ENCODE data around the gene TMPRSS5.

Gene TMPRSS5

DNA sequence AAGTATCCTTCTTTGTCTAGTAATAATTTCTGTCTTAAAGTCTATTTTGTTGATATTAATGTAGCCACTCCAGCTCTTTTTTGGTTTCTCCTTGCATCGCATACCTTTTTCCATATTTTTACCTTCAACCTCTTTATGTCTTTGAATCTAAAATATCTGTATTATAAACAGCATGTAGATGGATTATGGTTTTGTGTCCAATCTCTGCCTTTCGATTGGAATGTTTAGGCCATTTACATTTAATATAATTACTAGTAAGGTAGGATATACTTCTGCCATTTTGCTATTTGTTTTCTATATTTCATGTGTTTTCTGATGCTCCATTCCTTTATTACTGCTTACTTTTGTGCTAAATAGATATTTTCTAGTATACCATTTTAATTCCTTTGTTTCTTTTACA is 39.5 kb downstream of the TMPRSS5 start:
- no peak for DNase-seq

- DNase-seq, result no peak
Observed at GRCh38 chr11:113664981-113665710, 41.0 kb downstream of the TMPRSS5 start.

- DNase-seq, result no peak
Observed at GRCh38 chr11:113664069-113664980, 41.8 kb downstream of the TMPRSS5 start.

DNA sequence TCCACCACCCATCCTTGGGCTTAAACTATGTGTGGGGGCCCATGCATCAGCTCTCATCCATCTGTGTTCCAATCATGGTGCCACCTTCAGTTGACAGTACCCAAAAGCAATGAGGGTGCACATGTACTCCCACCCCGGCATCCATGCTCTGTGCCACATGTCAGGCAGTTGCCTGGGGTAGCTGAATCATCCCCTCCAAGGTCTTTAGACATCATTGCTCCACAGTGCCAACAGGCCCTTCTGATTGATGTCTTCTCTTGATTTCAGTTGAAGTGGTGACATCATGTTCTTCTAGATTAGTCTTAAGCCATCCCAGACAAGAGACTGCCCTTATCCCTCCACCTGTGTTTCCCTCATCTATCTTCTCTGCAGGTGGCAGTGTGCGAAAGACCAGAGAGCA is 42.5 kb downstream of the TMPRSS5 start:
- no peak for DNase-seq

- DNase-seq, result no peak
Observed at GRCh38 chr11:113655771-113656170, 50.3 kb downstream of the TMPRSS5 start.

DNA sequence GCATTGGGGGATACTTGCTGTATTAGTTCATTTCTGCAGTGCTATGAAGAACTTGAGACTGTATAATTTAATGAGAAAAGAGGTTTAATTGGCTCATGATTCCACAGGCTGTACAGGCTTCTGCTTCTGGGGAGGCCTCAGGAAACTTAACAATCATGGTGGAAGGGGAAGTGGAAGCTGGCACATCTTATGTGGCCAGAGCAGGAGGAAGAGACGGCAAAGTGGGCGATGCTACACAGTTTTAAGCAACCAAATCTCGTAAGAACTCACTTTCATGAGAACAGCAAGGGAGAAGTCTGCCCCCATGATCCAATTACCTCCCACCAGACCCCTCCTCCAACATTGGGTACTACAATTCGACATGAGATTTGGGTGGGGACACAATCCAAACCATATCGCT is 55.1 kb downstream of the TMPRSS5 start:
- DNase-seq, result no peak

GRCh38 chr11:113649311-113649710 is 56.8 kb downstream of the TMPRSS5 start:
- no peak for DNase-seq

DNA sequence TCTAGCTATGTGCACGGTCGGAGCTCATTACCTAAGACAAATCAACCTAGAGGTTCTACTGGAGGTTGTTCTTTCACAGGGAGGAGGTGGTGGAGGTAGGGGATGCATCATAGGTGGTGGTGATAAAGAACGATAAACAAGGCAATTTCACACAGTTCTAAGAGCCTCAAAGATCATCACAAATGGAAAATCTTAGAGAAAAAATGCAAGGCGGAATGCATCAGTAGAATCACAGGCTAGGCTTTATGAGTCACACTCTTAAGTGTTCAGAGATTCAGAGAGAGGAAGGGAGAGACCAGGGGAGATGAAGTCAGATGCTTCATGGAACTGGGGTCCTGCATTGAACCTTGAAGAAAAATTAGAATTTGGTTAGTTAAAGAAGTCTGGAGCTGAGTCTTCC is 58.3 kb downstream of the TMPRSS5 start:
- DNase-seq, result no peak

- DNase-seq, result no peak
Observed at GRCh38 chr11:113647108-113647507, 59.0 kb downstream of the TMPRSS5 start.

- DNase-seq, result no peak
Observed at GRCh38 chr11:113645593-113646349, 60.3 kb downstream of the TMPRSS5 start.

DNA sequence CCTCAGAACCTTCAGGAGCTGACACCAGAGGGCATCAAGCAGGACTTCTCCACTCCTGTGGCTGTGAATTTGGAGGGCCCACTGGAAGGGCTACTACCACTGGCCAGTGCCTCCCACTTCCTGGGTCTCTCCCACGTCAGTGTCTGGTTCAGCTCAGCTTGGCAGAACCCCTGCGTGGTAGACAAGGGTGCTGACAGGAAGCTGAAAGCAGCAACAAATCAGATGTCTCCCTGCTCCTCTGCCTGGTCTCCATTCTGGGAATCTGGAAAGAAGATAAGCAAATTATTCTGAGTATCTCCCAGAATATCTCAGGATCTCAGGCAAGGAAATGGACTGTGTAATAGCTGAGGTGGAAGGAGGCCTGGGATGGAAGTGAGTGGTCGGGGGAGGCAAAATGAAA is 61.5 kb downstream of the TMPRSS5 start:
- DNase-seq, result no peak

GRCh38 chr11:113643701-113644100 is 62.4 kb downstream of the TMPRSS5 start:
- DNase-seq, result no peak

DNA sequence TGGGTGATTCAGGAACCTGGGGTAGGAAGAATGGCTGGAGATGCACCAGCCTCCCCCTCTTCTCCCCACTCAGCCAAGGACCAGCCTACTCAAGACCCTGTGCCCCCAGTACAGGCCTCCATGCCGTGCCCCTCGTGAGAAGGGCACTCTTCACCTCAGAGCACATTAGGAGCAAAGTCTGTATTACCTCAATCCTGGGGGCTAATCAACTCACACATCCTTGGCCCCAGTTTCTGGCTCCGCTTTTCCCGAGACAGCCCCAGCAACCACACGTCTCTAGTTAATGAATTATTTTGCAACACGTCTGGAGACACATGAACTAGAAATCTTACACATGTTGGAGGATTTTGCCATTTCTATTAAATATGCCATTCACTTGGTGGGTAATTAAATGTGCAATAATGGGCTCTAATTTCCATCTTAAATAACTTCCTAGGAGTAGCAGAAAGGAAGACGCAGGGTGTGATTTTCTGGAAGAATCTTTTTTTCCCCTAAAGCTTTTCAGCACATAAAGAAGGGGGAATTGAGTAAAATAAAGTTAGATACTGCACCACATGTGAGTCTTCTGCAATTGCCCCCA is 63.0 kb downstream of the TMPRSS5 start:
- no peak for DNase-seq

- DNase-seq, result no peak
Observed at GRCh38 chr11:113642090-113642489, 64.0 kb downstream of the TMPRSS5 start.

DNA sequence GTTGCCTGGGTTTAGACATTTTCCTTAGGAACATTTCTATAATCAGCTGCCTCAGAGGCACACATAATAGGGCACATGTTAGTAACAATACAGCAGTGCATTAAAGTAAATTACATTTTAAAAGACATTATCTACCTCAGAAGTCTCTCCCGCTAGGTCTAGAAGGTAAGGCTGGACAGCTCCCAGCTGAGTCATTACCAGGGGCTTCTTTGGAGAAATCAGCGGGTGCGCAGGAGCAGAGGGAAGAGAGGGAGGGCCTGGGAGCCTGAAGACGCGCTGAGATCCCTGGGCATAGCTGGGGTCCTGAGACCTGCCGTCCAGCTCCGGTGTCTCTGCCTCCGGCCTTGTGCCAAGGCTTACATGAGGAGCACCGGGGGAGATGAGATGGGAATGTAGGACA is 67.7 kb downstream of the TMPRSS5 start:
- no peak for DNase-seq

GRCh38 chr11:113637636-113638035 is 68.5 kb downstream of the TMPRSS5 start:
- DNase-seq, result no peak
